Daoy (cell line): ENCODE results near the gene DVL3. TPM values are rescaled to one million over a fixed set of nuclear protein-coding genes. Genes with fewer than 3 reads are reported as not detected.
A peak's percentile ranks its signal among the peaks of the same experiment; 100 is the strongest.
"Not testable (repeated sequence)": the region's sequence is repeated elsewhere in the genome, so short reads cannot be mapped to it uniquely, and the experiment has no call there.

Experiments
- DNase-seq: peaks from one replicate; pipeline ENCODE4 v3.0.0-alpha.2; 2015; ENCODE audit warnings: low read depth
- total RNA-seq: library from RNA; depleted of rRNA; stranded (reverse); fragments of >200 nt; shearing (Covaris generic); gene quantifications from 2 replicates; pipeline ENCODE4 v1.2.3, GENCODE V29; 2014; rRNA removed

The DVL3 gene
- 28.1 and 28.3 TPM in 2 replicates for total RNA-seq

GRCh38 chr3:184154885-184155643 lies at the start of gene DVL3:
TSS of gene DVL3 (plus strand) at chr3:184155377. CDS start at chr3:184155636, 259 bp downstream.
- peak; percentile 78 for DNase-seq

GRCh38 chr3:184110316-184110725 lies 44.9 kb upstream of the DVL3 start:
- DNase-seq: peak; percentile 75

GRCh38 chr3:184116017-184116416 lies 39.2 kb upstream of the DVL3 start:
- no peak for DNase-seq

GRCh38 chr3:184117636-184118035 lies 37.5 kb upstream of the DVL3 start:
- DNase-seq: peak; percentile 13

GRCh38 chr3:184121031-184121430 lies 34.1 kb upstream of the DVL3 start:
- DNase-seq: not testable (repeated sequence)

- DNase-seq: no peak
Measured at GRCh38 chr3:184126006-184126405, 29.2 kb upstream of the DVL3 start.

- peak; percentile 26 for DNase-seq
Measured at GRCh38 chr3:184129012-184129411, 26.2 kb upstream of the DVL3 start.

GRCh38 chr3:184132945-184133344 lies 22.2 kb upstream of the DVL3 start:
- DNase-seq: no peak

GRCh38 chr3:184133840-184134745 lies 21.1 kb upstream of the DVL3 start:
- DNase-seq: peak; percentile 91

GRCh38 chr3:184134746-184135148 lies 20.4 kb upstream of the DVL3 start:
- no peak for DNase-seq

- DNase-seq: peak; percentile 96
Measured at GRCh38 chr3:184135149-184135910, 19.8 kb upstream of the DVL3 start, which contains the start of gene EIF2B5. TSS of gene EIF2B5 (plus strand) at chr3:184135358. CDS start at chr3:184135386, 28 bp downstream.

- DNase-seq: no peak
Measured at GRCh38 chr3:184135911-184136260, 19.3 kb upstream of the DVL3 start.

GRCh38 chr3:184140436-184140835 lies 14.7 kb upstream of the DVL3 start:
- DNase-seq: no peak

- DNase-seq: no peak
Measured at GRCh38 chr3:184142199-184142598, 13.0 kb upstream of the DVL3 start.

- DNase-seq: no peak
Measured at GRCh38 chr3:184143327-184143726, 11.8 kb upstream of the DVL3 start.

GRCh38 chr3:184144505-184144904 lies 10.7 kb upstream of the DVL3 start:
- DNase-seq: no peak

- peak; percentile 61 for DNase-seq
Measured at GRCh38 chr3:184145111-184145524, 10.1 kb upstream of the DVL3 start.

GRCh38 chr3:184145751-184146270 lies 9.4 kb upstream of the DVL3 start:
- DNase-seq: no peak

GRCh38 chr3:184148076-184148475 lies 7.1 kb upstream of the DVL3 start:
- DNase-seq: no peak

GRCh38 chr3:184149123-184149522 lies 6.1 kb upstream of the DVL3 start:
- DNase-seq: no peak

GRCh38 chr3:184149770-184150169 lies 5.4 kb upstream of the DVL3 start:
- DNase-seq: not testable (repeated sequence)
